ENCODE measurements around the gene SLC5A11. TPM values are rescaled to one million over a fixed set of nuclear protein-coding genes. Genes with fewer than 3 reads are reported as not detected.

SLC5A11 gene
- total and polyA plus RNA-seq, 4 donors, result 0.15 to 4.1 (median 0.92) TPM

DNA sequence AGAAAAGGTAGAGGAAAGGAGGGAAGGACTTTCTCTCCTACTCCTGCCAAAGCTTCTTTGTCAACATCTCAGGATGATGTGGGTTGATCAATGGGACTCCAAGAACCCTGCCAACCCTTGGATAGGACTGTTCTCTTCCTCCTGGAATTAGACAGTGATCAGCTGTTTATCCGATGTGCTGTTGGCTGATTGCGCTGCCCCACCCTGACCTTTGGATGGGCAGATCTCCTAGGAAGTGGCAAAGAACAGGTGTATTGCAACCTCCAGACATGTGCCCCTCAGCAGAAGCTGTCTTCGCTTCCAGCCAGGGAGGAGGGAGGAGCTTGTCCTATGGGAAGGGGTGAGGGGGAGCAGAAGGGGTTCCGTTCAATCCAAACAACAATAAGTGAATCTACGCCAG lies 30.5 kb downstream of the SLC5A11 start:
- no peaks in the 10 kb centered on the region for H3K27me3 ChIP-seq (ENCODE audit: control insufficient read depth in 4 of 4, insufficient read depth in 4 of 4, low read length in 3 of 4)
- DNase-seq (ENCODE audit: low spot score), result no peak
- no peaks in the 10 kb centered on the region for H3K36me3 ChIP-seq (ENCODE audit: control insufficient read depth in 4 of 4, insufficient read depth in 3 of 4, low read depth in 1 of 4, low read length in 3 of 4)
- no peak overlapping the region for H3K9ac ChIP-seq (ENCODE audit: low read depth in 1 of 2, low read length in 2 of 2)
- no peaks in the 10 kb centered on the region for H3K9me3 ChIP-seq (ENCODE audit: control insufficient read depth in 4 of 4, low read length in 3 of 4)
- 89% methylated on average over 5 of the region's 5 CpGs for whole genome bisulfite sequencing
- no peaks in the 10 kb centered on the region for H3K4me1 ChIP-seq (ENCODE audit: control insufficient read depth in 4 of 4, insufficient read depth in 4 of 4, low read length in 3 of 4)
- H3K4me3 ChIP-seq (ENCODE audit: low read depth in 1 of 3, low read length in 3 of 3), result no peak overlapping the region
- no peak overlapping the region for H3K27ac ChIP-seq (ENCODE audit: low read depth in 1 of 2, low read length in 2 of 2)
- TF ChIP-seq TAF1 (conservative IDR thresholded peaks at IDR 0.05), result no peak
- no peak for TF ChIP-seq EGR1 (IDR thresholded peaks at IDR 0.05; ENCODE audit: low read depth in 2 of 2)
- TF ChIP-seq JUND (IDR thresholded peaks at IDR 0.05), result no peak
- no peak for TF ChIP-seq FOXA1 (IDR thresholded peaks at IDR 0.05)
- TF ChIP-seq HNF4A (conservative IDR thresholded peaks at IDR 0.05), result no peak
- no peak for TF ChIP-seq HNF4G (IDR thresholded peaks at IDR 0.05)
- TF ChIP-seq RAD21 (IDR thresholded peaks at IDR 0.05), result no peak
- TF ChIP-seq RXRA (IDR thresholded peaks at IDR 0.05), result no peak
- no peak for TF ChIP-seq GABPA (IDR thresholded peaks at IDR 0.05 in 1 of 2, conservative IDR thresholded peaks at IDR 0.05 in 1 of 2)
- TF ChIP-seq SP1 (IDR thresholded peaks at IDR 0.05), result no peak

DNA sequence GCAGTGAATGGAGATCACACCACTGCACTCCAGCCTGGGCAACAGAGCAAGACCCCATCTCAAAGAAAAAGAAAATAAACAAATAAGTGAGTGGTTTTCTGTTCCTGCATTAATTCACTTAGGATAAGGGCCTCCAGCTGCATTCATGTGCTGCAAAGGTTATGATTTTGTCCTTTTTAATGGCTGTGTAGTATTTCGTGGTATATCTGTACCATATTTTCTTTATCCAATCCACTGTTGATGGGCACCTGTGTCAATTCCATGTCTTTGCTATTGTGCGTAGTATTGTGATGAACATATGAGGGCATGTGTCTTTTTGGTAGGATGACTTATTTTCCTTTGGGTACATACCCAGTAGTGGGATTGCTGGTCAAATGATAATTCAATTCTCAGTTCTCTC lies 33.9 kb downstream of the SLC5A11 start:
- Histone ChIP-seq H3K27ac (ENCODE audit: low read depth in 1 of 2, low read length in 2 of 2) (no peak overlapping the region), H3K4me3 (ENCODE audit: low read depth in 1 of 3, low read length in 3 of 3) (no peak overlapping the region), H3K27me3 (ENCODE audit: control insufficient read depth in 4 of 4, insufficient read depth in 4 of 4, low read length in 3 of 4) (no peaks in the 10 kb centered on the region), H3K36me3 (ENCODE audit: control insufficient read depth in 4 of 4, insufficient read depth in 3 of 4, low read depth in 1 of 4, low read length in 3 of 4) (no peaks in the 10 kb centered on the region), H3K9me3 (ENCODE audit: control insufficient read depth in 4 of 4, low read length in 3 of 4) (no peaks in the 10 kb centered on the region), H3K9ac (ENCODE audit: low read depth in 1 of 2, low read length in 2 of 2) (no peak overlapping the region), H3K4me1 (ENCODE audit: control insufficient read depth in 4 of 4, insufficient read depth in 4 of 4, low read length in 3 of 4) (no peaks in the 10 kb centered on the region)
- no peak for TF ChIP-seq GABPA (IDR thresholded peaks at IDR 0.05 in 1 of 2, conservative IDR thresholded peaks at IDR 0.05 in 1 of 2)
- TF ChIP-seq YY1 (IDR thresholded peaks at IDR 0.05), result no peak
- no peak for TF ChIP-seq HNF4G (IDR thresholded peaks at IDR 0.05)
- no peak for TF ChIP-seq NR2F2 (IDR thresholded peaks at IDR 0.05)
- TF ChIP-seq, protein P1, sequence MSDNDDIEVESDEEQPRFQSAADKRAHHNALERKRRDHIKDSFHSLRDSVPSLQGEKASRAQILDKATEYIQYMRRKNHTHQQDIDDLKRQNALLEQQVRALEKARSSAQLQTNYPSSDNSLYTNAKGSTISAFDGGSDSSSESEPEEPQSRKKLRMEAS (IDR thresholded peaks at IDR 0.05), result no peak
- 95% methylated on average over 2 of the region's 2 CpGs for whole genome bisulfite sequencing
- DNase-seq (ENCODE audit: low spot score), result no peak

DNA sequence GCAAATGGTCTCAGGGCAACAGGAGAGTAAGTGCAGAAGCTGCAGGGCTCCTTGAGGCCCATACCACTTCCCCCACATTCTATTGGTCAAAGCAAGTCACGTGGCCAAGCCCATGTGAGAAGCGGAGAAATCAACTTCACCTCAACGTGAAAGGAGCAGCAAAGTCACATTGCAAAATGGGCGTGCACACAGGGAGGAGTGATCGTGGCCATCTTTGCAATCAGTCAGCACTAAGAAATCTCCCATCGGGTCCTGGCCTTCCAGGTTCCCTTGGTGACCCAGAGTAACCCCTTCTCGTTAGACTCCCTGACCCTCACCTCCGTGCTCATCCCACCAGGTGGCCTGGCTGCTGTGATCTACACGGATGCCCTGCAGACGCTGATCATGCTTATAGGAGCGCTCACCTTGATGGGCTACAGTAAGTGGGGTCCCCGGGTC lies 38.0 kb downstream of the SLC5A11 start:
- Histone ChIP-seq H3K27ac (ENCODE audit: low read depth in 1 of 2, low read length in 2 of 2) (no peak overlapping the region), H3K36me3 (ENCODE audit: control insufficient read depth in 4 of 4, insufficient read depth in 3 of 4, low read depth in 1 of 4, low read length in 3 of 4) (no peaks in the 10 kb centered on the region), H3K9ac (ENCODE audit: low read depth in 1 of 2, low read length in 2 of 2) (no peak overlapping the region), H3K4me1 (ENCODE audit: control insufficient read depth in 4 of 4, insufficient read depth in 4 of 4, low read length in 3 of 4) (no peaks in the 10 kb centered on the region), H3K4me3 (ENCODE audit: low read depth in 1 of 3, low read length in 3 of 3) (no peak overlapping the region), H3K27me3 (ENCODE audit: control insufficient read depth in 4 of 4, insufficient read depth in 4 of 4, low read length in 3 of 4) (no peaks in the 10 kb centered on the region), H3K9me3 (ENCODE audit: control insufficient read depth in 4 of 4, low read length in 3 of 4) (no peaks in the 10 kb centered on the region)
- TF ChIP-seq RAD21 (IDR thresholded peaks at IDR 0.05), result no peak
- no peak for TF ChIP-seq GABPA (IDR thresholded peaks at IDR 0.05 in 1 of 2, conservative IDR thresholded peaks at IDR 0.05 in 1 of 2)
- TF ChIP-seq, protein P1 (IDR thresholded peaks at IDR 0.05), result no peak
- TF ChIP-seq TAF1 (conservative IDR thresholded peaks at IDR 0.05), result no peak
- 78% methylated on average over 12 of the region's 12 CpGs for WGBS
- DNase-seq (ENCODE audit: low spot score), result no peak

DNA sequence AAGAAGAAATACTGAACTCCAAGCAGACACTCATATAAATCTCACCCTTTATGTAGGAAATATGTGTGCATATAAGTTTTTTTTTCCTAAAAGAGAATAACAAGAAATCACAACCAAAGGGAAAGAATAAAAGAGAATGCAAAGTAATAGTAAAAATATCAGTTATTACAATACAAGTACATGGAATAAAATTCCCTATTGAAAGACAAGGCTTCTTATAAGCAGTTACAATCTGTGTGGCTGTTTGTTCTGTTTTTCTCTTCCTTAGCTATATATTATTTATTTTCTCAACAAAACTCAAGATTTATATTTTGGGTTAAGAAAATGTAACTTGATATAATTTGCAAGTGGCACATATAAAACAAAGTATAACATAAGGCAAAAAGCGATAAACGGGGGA lies 41.7 kb downstream of the SLC5A11 start:
- Histone ChIP-seq H3K9me3 (ENCODE audit: control insufficient read depth in 4 of 4, low read length in 3 of 4) (no peaks in the 10 kb centered on the region), H3K9ac (ENCODE audit: low read depth in 1 of 2, low read length in 2 of 2) (no peak overlapping the region), H3K4me3 (ENCODE audit: low read depth in 1 of 3, low read length in 3 of 3) (no peak overlapping the region), H3K36me3 (ENCODE audit: control insufficient read depth in 4 of 4, insufficient read depth in 3 of 4, low read depth in 1 of 4, low read length in 3 of 4) (no peaks in the 10 kb centered on the region), H3K4me1 (ENCODE audit: control insufficient read depth in 4 of 4, insufficient read depth in 4 of 4, low read length in 3 of 4) (no peaks in the 10 kb centered on the region), H3K27me3 (ENCODE audit: control insufficient read depth in 4 of 4, insufficient read depth in 4 of 4, low read length in 3 of 4) (no peaks in the 10 kb centered on the region), H3K27ac (ENCODE audit: low read depth in 1 of 2, low read length in 2 of 2) (no peak overlapping the region)
- WGBS, result 97% methylated on average over 2 of the region's 2 CpGs
- TF ChIP-seq, protein P2, sequence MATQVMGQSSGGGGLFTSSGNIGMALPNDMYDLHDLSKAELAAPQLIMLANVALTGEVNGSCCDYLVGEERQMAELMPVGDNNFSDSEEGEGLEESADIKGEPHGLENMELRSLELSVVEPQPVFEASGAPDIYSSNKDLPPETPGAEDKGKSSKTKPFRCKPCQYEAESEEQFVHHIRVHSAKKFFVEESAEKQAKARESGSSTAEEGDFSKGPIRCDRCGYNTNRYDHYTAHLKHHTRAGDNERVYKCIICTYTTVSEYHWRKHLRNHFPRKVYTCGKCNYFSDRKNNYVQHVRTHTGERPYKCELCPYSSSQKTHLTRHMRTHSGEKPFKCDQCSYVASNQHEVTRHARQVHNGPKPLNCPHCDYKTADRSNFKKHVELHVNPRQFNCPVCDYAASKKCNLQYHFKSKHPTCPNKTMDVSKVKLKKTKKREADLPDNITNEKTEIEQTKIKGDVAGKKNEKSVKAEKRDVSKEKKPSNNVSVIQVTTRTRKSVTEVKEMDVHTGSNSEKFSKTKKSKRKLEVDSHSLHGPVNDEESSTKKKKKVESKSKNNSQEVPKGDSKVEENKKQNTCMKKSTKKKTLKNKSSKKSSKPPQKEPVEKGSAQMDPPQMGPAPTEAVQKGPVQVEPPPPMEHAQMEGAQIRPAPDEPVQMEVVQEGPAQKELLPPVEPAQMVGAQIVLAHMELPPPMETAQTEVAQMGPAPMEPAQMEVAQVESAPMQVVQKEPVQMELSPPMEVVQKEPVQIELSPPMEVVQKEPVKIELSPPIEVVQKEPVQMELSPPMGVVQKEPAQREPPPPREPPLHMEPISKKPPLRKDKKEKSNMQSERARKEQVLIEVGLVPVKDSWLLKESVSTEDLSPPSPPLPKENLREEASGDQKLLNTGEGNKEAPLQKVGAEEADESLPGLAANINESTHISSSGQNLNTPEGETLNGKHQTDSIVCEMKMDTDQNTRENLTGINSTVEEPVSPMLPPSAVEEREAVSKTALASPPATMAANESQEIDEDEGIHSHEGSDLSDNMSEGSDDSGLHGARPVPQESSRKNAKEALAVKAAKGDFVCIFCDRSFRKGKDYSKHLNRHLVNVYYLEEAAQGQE (IDR thresholded peaks at IDR 0.05), result no peak
- TF ChIP-seq, protein P1 (IDR thresholded peaks at IDR 0.05), result no peak
- no peak for TF ChIP-seq SP1 (IDR thresholded peaks at IDR 0.05)
- no peak for TF ChIP-seq RXRA (IDR thresholded peaks at IDR 0.05)
- TF ChIP-seq YY1 (IDR thresholded peaks at IDR 0.05), result no peak
- TF ChIP-seq, protein P3, sequence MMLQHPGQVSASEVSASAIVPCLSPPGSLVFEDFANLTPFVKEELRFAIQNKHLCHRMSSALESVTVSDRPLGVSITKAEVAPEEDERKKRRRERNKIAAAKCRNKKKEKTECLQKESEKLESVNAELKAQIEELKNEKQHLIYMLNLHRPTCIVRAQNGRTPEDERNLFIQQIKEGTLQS (IDR thresholded peaks at IDR 0.05), result no peak
- no peak for TF ChIP-seq RAD21 (IDR thresholded peaks at IDR 0.05)
- TF ChIP-seq TAF1 (conservative IDR thresholded peaks at IDR 0.05), result no peak
- no peak for TF ChIP-seq FOXA2 (IDR thresholded peaks at IDR 0.05)
- TF ChIP-seq, protein P4, sequence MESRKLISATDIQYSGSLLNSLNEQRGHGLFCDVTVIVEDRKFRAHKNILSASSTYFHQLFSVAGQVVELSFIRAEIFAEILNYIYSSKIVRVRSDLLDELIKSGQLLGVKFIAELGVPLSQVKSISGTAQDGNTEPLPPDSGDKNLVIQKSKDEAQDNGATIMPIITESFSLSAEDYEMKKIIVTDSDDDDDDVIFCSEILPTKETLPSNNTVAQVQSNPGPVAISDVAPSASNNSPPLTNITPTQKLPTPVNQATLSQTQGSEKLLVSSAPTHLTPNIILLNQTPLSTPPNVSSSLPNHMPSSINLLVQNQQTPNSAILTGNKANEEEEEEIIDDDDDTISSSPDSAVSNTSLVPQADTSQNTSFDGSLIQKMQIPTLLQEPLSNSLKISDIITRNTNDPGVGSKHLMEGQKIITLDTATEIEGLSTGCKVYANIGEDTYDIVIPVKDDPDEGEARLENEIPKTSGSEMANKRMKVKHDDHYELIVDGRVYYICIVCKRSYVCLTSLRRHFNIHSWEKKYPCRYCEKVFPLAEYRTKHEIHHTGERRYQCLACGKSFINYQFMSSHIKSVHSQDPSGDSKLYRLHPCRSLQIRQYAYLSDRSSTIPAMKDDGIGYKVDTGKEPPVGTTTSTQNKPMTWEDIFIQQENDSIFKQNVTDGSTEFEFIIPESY (IDR thresholded peaks at IDR 0.05), result no peak
- TF ChIP-seq NR2F2 (IDR thresholded peaks at IDR 0.05), result no peak
- no peak for TF ChIP-seq HNF4A (conservative IDR thresholded peaks at IDR 0.05)
- TF ChIP-seq GABPA (IDR thresholded peaks at IDR 0.05 in 1 of 2, conservative IDR thresholded peaks at IDR 0.05 in 1 of 2), result no peak
- no peak for TF ChIP-seq FOXA1 (IDR thresholded peaks at IDR 0.05)
- DNase-seq (ENCODE audit: low spot score), result no peak

All from liver (tissue), 9 donors.